ENCODE measurements around the gene MYO1E.
"Not testable (repeated sequence)": the region's sequence is repeated elsewhere in the genome, so short reads cannot be mapped to it uniquely, and the experiment has no call there.

The MYO1E gene

DNA sequence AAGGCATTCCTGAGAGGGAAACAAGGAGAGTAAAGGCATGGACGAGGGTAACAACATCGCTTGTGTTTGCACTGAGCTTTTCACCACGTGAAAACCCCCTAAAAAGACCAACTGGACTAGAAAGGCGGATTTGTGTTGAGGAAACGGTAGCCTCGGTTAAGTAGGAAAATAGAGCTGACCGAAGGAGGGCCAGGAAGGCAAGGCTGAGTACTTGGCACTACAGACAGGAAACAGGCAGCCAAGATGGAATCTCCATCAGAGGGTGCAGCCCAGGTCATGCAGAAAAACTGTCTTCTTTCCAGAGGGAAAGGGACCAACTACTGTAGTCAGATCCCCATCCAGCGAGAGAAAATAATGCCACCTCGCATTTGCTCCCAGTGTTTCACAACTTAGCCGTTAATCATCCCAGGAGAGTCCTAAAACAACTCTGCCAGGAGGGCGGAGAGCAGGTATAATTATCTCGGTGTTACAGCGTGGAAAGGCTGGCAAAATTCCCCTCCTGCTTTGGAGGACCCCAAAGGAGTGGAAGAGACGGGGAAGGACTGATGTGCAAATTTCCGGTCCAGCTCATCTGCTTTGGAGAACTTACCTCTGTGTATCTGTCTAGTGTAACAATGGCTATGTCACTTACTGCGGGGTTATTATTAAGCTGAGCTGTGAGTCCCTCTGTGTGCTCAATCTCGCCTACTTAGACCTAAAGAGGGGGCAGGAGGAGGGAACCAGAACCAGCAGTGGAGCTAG, 77.2 kb downstream of the MYO1E start:
- DNase-seq (ENCODE audit: low read depth in 2 of 3, low spot score in 2 of 3) = no peak

DNA sequence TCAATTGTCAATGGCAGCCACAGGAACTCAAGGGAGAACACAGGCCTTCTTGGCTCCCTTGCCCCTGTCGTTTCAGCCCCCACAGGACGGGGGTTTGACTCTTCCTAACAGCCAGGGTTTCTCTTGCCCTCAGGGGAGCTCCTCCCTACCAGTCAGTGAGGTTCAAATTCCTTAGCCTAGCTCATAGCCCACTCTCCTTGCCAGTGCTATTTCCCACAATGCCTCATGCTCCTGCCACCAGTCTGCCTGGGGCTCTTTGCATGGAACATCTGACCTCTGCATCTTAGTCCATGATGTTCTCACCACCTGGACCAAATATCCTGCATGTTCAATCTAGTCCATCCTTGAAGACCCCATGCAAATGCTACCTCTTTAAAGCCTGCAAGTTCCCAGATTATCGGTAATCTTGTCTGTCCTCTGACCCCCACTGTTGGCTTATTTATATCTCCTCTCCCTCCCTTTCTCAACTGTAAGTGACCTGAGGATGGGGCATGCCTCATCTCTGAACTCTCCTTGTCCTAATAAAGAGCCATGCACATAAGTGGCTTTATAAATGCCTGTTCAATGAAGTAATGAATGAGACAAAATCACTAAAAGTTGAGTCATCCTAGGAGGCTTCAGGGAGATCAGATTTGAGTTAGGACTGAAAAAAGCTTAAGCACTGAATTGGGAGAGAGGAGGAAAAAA, 78.0 kb downstream of the MYO1E start:
- no peak for DNase-seq (ENCODE audit: low read depth in 2 of 3, low spot score in 2 of 3)

DNA sequence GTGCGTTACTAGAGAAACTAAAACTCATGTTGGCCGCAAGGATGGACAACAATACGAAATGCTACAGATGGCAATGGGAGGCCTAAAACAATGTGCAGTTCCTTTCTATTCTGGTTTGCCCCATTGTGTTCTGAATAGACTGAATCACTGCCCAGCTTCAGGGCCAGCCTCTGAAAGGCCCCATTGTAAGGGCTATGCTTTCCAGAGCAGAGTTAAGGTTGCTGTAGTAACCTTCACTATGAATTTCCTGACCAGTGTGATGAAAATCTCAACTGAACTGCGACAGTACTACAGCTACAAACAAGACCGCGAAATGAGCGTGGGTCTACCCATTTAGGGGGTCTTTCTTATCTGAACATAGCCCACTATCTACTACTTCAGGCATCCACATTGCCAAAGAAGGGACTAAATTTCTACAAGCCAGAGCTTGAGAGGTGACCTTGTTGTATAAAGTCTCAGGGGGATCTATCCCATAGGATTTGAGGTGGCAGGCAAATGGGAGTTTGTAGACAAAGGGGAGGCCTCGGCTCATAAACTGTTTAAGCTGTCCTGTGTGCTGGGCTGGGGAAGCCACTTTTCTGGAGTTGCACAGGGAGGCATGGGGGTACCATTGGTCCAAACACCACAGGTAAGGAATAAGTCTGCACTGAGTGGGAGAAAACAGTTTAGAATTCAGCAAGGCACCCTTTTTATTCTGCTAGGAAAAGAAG, 80.1 kb downstream of the MYO1E start:
- no peak for DNase-seq (ENCODE audit: low read depth in 2 of 3, low spot score in 2 of 3)

DNA sequence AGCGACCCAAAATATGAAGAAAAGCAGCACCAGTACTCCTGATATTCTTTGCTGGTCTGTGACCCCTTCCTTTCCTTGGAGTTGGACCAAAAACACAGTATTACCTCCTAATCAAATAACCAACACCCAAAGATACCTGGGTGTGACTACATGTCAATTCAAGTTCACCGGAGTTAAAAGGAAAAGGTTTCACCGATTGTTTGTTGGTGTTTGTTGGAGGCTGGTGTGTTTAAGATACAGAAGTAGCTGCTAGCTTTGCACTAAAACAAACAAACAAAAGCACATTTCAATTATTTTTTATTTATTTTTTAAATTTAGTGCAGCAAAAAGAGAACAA, 81.5 kb downstream of the MYO1E start:
- DNase-seq (ENCODE audit: low read depth in 2 of 3, low spot score in 2 of 3) = no peak

DNA sequence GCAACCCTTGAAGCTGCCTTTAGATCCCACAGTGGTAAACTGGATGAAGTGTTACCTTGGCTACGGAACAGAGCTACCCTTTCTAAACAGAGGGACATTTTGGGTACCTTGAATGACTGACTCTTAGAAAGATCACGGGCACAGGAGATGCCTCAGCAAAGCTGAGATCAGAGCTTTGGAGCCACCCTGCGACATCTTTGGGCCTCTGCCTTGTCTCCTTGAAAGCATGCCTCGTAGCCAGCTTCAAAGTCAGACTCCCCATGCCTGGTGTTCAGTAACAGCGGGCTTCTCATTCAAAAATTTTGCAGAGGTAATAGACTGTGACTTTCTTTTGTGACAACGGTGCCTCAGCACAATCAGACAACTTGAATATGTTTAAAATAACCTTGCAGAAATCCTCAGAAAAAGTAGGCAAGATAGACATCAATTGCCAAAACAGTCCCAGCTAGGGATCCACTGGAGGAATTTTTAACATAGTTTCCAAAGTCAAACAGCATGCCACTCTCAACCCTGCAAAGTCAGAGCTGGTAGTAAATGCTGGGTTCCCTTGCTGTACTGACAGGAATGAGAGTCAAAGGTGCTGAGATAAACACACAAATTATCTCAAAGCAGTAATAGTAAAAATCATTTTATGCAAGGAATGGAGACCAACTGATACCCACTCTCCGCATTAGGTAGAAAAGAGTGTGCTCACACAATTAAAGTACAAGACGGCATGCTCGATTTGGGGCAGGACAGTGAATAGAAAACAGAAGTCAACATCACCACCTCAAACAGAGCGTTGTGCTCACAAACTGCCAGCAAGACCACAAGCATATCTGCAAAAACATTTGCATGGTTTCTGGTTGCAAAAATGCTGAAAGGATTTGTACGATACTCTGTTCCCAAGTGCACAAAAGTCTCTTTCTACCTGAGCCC, 82.1 kb downstream of the MYO1E start:
- no peak for DNase-seq (ENCODE audit: low read depth in 2 of 3, low spot score in 2 of 3)

DNA sequence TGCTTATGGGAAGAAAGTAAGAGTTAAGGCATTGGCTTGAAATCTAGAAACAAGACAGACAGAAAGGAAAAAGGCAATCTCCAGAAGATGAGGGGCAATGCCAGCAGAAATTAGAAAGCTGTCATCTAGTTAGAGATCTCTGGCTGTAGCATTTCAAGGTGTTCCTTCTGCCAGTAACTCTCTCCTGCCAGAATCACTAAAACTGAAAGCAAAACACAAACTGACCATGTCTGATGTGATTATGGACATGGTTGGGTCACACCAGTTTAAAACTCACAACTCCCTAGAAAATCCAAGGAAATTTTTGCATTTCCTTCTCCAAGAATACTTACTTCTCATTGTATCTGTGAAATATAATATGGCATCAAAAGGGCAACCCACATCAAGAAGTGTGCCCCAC, 83.1 kb downstream of the MYO1E start:
- DNase-seq (ENCODE audit: low read depth in 2 of 3, low spot score in 2 of 3) = no peak

GRCh38 chr15:59283717-59284391, 88.8 kb downstream of the MYO1E start:
- DNase-seq (ENCODE audit: low read depth in 2 of 3, low spot score in 2 of 3) = no peak

DNA sequence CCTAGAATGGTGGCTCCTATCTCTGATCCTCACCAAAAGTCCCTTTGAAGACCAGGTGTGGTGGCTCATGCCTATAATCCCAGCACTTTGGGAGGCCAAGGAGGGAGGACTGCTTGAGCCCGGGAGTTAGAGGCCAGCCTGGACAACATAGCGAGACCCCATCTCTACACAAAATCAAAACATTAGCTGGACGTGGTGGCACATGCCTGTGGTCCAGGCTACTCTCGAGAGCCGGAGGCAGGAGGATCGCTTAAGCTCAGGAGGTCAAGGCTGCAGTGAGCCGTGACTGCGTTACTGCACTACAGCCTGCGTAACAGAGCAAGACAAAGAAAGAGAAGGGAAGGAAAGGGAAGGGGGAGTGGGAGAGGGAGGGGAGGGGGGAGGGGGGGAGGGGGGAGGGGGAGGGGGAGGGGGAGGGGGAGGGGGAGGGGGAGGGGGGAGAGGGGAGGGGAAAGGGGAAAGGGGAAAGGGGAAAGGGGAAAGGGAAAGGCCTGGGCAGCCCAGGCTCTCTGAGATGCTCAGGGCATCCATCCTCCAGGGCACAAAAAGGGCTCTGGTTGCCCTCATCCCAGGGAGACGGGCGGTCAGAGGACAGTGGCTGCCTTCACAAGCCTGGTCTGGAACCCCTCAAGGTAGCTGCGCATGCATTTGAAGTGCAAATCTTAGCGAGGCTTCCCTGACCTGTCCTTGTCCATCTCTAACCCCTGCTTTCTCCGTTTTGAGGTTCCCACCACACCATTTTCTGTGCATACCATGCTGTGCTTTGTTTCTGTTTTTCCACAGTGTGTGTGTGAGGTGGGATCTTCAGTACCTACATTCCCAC, 89.9 kb downstream of the MYO1E start:
- DNase-seq (ENCODE audit: low read depth in 2 of 3, low spot score in 2 of 3) = no peak

DNA sequence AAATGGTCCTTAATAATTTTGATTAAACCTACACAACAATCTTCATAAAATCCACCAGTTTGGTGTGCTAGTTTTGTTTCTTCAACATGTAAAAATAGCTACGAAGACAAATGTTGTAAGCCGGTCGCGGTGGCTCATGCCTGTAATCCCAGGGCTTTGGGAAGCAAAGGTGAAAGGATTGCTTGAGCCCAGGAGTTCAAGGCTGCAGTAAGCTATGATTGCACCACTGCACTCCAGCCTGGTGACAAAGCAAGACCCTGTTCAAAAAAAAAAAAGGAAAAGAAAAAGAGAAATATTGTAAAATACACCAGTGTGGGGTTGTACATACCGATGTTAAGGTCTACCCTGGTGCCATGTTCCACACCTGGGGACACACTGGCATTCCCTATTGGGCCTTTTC, 91.0 kb downstream of the MYO1E start:
- DNase-seq (ENCODE audit: low read depth in 2 of 3, low spot score in 2 of 3) = no peak

- DNase-seq (ENCODE audit: low read depth in 2 of 3, low spot score in 2 of 3) = no peak
These were observed 91.8 kb downstream of the MYO1E start for GRCh38 chr15:59280855-59281254.

DNA sequence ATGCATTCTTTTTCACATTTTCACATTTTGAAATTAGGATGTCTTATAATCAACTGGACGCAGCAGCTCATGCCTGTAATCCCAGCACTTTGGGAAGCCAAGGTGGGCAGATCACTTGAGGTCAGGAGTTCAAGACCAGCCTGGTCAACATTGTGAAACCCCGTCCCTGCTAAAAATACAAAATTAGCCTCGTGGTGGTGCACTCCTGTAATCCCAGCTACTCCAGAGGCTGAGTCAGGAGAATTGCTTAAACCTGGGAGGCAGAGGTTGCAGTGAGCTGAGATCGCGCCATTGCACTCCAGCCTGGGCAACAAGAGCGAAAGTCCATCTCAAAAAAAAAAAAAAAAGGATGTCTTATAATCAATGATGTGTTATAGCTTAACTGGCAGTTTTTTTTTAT, 92.4 kb downstream of the MYO1E start:
- DNase-seq (ENCODE audit: low read depth in 2 of 3, low spot score in 2 of 3) = not testable (repeated sequence)

DNA sequence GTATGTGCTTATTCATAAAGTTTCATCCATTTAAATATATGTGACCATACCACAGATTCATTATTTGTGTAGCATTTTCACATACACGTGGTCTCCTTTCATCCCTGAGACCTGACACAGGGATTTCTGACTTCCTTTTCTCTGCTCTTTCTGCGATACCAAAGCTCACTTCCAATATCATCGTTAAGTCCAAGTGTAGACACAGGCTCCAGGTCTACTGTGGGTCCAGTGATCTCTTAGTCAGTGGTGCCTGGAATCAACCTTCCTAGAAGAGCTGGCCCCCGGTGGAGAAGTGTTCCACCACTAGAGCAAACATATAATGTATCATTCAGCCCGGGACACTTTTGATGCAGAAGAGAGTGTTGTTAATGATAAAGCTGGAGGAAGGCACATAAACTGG, 93.6 kb downstream of the MYO1E start:
- DNase-seq (ENCODE audit: low read depth in 2 of 3, low spot score in 2 of 3) = no peak

- no peak for DNase-seq (ENCODE audit: low read depth in 2 of 3, low spot score in 2 of 3)
These were observed 94.6 kb downstream of the MYO1E start for GRCh38 chr15:59278120-59278519.

DNA sequence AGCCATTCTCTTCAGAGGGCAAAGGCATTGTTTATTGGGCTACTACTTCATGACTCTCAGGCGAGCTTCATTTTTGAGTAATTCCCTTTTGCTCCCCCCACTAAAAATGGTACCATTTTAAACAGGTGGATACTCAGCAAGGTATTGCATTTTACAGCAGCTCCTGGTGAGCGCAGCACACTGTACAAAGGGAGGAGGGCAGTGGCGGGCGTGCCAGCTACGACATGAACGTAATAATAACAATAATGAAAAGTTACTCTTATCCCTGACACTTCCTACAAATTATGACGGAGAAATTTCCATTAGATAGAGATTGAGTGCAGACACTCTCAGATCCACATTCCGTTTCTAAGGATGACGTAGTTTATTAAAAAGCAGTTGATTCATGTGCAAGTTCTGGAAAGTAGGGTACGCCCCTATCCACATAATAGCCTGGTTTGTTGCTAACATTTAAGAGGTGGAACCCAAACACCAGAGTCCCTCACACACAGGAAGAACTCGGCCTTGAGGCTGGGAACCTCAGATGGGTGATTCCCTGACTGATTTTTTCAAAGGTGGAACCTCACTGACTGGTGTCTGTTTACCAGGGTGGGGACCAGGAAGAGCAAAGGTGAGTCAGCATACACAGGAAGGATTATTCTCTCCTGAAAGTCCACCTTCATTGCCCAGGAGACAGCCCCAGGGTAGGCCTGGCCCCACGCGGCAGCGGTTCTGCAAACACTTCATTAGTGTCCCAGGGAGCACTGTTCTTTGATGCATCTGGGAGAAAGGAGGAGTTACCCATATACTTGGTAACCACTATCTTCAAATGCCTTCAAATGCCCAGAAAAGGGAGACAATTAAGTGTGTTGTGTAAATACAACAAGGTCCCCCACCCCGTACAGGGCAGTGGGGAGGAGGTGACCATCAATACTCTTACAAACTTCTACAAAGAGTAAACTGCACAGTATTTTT, 96.2 kb downstream of the MYO1E start:
- DNase-seq (ENCODE audit: low read depth in 2 of 3, low spot score in 2 of 3) = no peak

DNA sequence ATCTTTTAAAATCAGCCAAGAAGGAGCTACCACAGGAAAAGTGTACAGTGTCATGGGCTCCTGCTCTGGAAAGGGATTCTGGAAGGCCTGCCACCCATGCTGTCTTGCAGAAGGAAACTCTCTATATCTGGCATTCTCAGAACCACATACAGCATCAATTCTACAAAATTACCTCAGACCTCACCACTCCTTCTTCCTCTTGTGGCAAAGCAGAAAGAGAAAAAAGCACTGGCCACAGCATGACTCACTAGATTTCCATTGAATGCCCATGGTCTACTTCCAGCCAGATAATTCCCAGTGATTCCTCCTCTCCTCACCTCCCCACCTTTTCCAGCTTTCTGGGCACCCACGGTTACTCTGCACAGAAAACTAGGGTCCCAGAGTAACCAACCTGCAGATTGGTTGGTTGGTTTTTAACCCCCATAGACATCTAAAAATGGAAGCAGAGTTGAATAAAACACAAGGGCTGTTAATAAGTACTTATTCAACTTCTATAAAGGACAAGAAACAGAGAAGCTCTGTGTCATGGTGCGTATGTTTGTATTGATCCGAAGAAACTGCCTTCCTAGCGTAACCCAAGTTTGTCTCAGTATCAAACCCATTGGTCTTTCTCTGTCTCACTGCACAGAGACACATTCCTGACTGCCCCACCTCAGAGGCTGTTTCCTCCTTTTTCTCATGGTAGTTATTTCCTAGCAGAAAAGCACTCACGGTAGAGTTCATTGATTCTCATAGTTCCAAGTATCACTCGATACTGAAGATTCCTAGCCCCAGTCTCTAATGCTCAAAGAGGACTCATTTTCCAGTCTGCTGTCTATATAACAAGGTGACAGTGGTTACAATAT, 98.3 kb downstream of the MYO1E start:
- DNase-seq (ENCODE audit: low read depth in 2 of 3, low spot score in 2 of 3) = no peak

DNA sequence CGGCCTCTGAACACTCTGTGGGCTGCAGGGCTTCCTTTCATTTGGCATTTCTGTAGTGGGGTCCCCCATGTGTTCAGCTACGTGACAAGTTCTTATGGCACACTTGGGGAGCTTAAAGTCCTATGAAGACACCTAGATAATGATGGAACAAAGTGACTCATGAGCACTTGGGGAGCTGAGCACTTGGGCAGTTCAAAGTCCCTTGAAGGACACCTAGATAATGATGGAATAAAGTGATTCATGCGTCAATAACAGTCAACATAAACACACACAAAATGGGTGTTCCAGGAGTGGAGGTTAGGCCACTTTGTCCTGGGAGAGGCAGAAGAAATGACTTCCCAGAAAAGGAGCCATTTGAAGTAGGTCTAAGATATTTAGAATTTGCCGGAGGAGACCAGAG, 99.4 kb downstream of the MYO1E start:
- no peak for DNase-seq (ENCODE audit: low read depth in 2 of 3, low spot score in 2 of 3)

DNA sequence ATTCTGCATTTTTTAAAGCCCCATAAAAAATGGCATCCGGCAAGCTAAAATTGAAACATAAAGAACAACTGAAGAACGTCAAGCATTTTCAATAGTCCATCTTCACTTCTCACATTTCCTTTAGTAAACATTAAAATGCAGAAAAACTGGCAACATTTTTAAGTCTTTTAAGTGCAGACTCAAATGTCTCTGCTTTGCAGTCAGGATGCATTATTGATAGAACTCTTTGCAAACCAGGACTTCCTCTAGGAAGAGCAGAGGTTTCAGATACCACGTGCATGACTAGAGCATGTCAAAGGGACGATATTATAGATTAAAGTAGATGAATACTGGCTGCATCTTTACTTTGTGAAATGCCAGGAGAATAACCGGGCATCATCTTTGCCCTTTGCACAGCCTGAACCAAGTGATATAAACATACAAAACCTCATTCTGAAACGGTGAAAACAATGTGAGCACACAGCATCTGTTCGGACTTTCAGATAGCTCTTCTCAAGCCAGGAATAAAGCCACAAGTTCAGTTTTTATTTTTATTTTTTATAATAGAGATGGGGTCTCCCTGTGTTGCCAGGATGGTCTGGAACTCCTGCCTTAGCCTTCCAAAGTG, 101.0 kb downstream of the MYO1E start:
- no peak for DNase-seq (ENCODE audit: low read depth in 2 of 3, low spot score in 2 of 3)

Measured in activated CD8-positive, alpha-beta memory T cell treated with anti-CD3 and anti-CD28 coated beads for 48 hours (primary cell).